NCI-H748 (cell line): ENCODE data around the gene ZNF276.
A peak's percentile ranks its signal among the peaks of the same experiment; 100 is the strongest.
"Not testable (repeated sequence)": the region's sequence is repeated elsewhere in the genome, so short reads cannot be mapped to it uniquely, and the experiment has no call there.

ENCODE experiments used
- DNase-seq: peaks from one replicate; lab custom pipeline; 2025; ENCODE audit not compliant: unreplicated experiment; lab: John Stamatoyannopoulos, UW

Gene ZNF276, protein sequence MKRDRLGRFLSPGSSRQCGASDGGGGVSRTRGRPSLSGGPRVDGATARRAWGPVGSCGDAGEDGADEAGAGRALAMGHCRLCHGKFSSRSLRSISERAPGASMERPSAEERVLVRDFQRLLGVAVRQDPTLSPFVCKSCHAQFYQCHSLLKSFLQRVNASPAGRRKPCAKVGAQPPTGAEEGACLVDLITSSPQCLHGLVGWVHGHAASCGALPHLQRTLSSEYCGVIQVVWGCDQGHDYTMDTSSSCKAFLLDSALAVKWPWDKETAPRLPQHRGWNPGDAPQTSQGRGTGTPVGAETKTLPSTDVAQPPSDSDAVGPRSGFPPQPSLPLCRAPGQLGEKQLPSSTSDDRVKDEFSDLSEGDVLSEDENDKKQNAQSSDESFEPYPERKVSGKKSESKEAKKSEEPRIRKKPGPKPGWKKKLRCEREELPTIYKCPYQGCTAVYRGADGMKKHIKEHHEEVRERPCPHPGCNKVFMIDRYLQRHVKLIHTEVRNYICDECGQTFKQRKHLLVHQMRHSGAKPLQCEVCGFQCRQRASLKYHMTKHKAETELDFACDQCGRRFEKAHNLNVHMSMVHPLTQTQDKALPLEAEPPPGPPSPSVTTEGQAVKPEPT

GRCh38 chr16:89720813-89721545 lies at the start of gene ZNF276, which contains the start of gene VPS9D1:
ZNF276 (plus strand) TSS chr16:89721537; CDS start chr16:89721641, 104 bp downstream.
VPS9D1 (minus strand) TSS chr16:89720898; CDS start chr16:89720861, 37 bp downstream.
- peak; percentile 79 for DNase-seq

GRCh38 chr16:89671565-89671964 lies 49.8 kb upstream of the ZNF276 start:
- DNase-seq: not testable (repeated sequence)

GRCh38 chr16:89672177-89672941 lies 49.0 kb upstream of the ZNF276 start:
- no peak for DNase-seq

GRCh38 chr16:89678258-89678657 lies 43.1 kb upstream of the ZNF276 start:
- DNase-seq: no peak

DNA sequence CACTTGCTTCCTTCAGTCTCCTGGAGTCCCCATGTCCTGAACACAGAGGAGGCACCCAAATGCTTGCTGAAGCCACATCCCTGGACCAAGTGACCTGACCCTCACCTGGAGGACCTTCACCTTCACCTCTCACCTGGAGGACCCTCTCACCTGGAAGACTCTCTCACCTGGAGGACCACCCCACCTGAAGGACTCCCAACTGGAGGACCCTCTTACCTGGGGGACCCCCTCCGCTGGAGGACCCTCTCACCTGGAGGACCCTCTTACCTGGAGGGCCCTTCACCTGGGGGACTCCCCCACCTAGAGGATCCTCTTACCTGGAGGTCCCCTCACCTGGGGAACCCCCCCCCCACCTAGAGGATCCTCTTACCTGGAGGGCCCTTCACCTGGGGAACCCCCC lies 35.4 kb upstream of the ZNF276 start:
- DNase-seq: no peak

- peak; percentile 90 for DNase-seq
These were observed 34.7 kb upstream of the ZNF276 start, which contains the start of gene CDK10 for GRCh38 chr16:89686520-89687091. CDK10 (plus strand) TSS chr16:89686689; CDS start chr16:89686711, 22 bp downstream.

DNA sequence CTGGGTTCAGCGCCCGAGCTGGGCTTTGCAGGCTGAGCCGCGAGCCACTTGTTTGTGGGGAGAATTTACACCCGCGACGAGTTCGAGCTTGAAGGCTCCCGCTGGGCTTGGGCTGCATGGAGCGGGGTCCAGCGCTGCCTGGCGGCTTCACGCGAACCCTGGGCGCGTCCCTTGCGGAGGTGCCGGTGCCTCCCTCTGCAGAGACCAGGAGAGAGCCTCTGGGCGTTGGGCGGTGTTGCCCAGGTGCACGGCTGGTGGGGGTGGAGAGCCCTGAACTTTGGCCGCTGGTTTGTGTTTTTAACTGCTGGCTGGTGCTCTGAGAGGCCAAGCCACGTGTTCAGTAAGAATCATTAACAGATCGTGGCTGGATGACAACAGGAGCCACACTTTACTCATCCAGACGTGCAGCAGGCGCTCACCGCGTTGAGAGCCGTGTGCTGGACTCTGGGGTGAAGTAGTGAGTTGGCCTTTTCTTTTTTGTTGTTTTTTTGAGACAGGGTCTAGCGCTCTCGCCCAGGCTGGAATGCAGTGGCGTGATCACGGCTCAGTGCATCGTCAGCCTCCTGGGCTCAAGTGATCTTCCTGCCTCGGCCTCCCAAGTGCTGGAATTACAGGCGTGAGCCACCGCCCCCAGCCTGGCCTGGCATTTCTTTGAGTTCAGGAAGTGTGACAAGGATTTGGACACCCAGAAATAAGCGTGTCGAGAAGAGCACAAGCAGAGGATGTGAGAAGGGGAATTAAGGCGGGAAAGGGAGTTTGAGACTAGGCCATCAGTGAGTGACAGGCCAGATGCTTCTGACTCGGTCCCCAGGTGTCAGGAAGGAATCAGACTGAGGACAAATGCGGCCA lies 34.0 kb upstream of the ZNF276 start:
- DNase-seq: peak; percentile 72

GRCh38 chr16:89688395-89688794 lies 32.9 kb upstream of the ZNF276 start:
- no peak for DNase-seq

- DNase-seq: no peak
These were observed 32.2 kb upstream of the ZNF276 start for GRCh38 chr16:89689142-89689541.

DNA sequence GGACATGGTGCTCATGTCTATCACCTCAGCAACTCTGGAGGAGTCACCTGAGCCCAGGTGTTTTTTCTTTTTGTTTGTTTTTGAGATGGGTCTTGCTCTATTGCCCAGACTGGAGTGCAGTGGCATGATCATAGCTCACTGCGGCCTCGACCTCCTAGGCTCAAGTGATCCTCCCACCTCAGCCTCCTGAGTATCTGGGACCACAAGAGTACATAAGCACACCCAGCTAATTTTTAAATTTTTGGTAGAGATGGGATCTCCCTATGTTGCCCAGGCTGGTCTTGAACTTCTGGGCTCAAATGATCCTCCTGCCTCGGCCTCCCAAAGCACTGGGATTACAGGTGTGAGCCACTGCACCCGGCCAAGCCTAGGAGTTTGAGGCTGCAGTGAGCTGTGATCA lies 31.7 kb upstream of the ZNF276 start:
- not testable (repeated sequence) for DNase-seq

- no peak for DNase-seq
These were observed 30.9 kb upstream of the ZNF276 start for GRCh38 chr16:89690392-89690901.

DNA sequence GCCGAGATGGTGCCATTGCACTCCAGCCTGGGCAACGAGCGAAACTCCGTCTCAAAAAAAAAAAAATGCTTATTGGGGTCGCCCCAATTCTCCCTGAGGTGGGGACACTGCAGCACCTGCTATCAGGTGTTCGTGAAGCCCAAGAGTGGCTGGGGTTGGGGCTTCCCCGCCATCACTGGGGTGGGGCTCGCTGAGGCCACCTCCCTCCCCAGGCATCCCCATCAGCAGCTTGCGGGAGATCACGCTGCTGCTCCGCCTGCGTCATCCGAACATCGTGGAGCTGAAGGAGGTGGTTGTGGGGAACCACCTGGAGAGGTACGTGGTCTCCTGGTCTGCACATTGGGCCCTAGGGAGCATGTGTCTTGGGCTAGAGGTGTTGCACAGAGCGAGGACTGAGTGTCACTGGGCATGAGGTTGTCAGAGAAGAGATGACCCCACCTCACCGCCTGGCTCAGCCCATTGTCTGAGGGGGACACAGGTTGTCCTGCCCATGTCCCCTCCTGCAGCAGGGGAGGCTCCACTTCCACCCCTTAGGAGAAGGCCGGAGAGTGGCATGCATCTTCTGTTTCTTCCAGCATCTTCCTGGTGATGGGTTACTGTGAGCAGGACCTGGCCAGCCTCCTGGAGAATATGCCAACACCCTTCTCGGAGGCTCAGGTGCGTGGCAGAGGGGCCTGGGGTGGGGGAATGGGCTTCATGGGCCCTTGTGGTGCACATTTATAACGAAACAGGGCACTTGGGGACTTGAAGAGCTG lies 29.9 kb upstream of the ZNF276 start:
- DNase-seq: no peak

GRCh38 chr16:89691986-89692569 lies 29.3 kb upstream of the ZNF276 start:
- DNase-seq: no peak

DNA sequence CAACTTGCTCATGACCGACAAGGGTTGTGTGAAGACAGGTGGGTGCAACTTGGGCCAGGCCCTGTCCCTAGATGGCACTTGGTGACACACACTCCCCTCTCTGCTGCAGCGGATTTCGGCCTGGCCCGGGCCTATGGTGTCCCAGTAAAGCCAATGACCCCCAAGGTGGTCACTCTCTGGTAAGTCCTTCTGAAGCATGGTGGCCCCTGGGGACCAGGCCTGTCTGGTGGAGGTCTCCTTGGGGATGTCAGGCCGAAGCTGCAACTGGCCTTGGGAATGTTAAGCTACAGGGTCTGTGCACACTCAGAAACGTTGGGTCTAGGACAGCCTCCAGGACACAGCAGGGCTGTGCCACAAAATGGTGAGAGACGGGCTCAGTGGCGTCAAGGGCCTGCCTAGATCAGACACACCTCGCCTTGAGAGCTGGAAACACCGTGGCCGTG lies 28.0 kb upstream of the ZNF276 start:
- DNase-seq: no peak

- no peak for DNase-seq
These were observed 27.2 kb upstream of the ZNF276 start for GRCh38 chr16:89693931-89694783.

GRCh38 chr16:89694784-89695085 lies 26.6 kb upstream of the ZNF276 start:
- DNase-seq: not testable (repeated sequence)

- DNase-seq: no peak
These were observed 26.1 kb upstream of the ZNF276 start for GRCh38 chr16:89695086-89695874.
